Mesothelial cell of epicardium (in vitro differentiated cells): ENCODE data around the gene KCNK4. TPM values are rescaled to one million over a fixed set of nuclear protein-coding genes. Genes with fewer than 3 reads are reported as not detected.

Source experiments
- DNase-seq, 2 experiments: peaks; one replicate each; pipeline ENCODE4 v3.0.0; 2021; ENCODE audit warnings: low spot score in 2 of 2; ENCODE audit not compliant: unreplicated experiment in 2 of 2
- H3K27ac Mint-ChIP-seq: 2 replicates; pipeline ENCODE4 v1.8.0; 2021; ENCODE audit warnings: mixed read lengths
- H3K27me3 Mint-ChIP-seq: 2 replicates; pipeline ENCODE4 v1.8.0; 2021; ENCODE audit warnings: low read depth, mixed read lengths
- H3K36me3 Mint-ChIP-seq: 2 replicates; pipeline ENCODE4 v1.8.0; 2021; ENCODE audit warnings: mixed read lengths
- H3K4me1 Mint-ChIP-seq: 2 replicates; pipeline ENCODE4 v1.8.0; 2021; ENCODE audit warnings: mixed read lengths
- H3K4me3 Mint-ChIP-seq: 2 replicates; pipeline ENCODE4 v1.8.0; 2021; ENCODE audit warnings: mild to moderate bottlenecking, moderate library complexity, mixed read lengths
- H3K9me3 Mint-ChIP-seq: 2 replicates; pipeline ENCODE4 v1.8.0; 2021; ENCODE audit warnings: mixed read lengths
- CTCF ChIP-seq: fragments of 200-600 bp; sonication (generic); IDR thresholded peaks from one replicate; pipeline ENCODE4 v1.5.0; 2021; ENCODE audit warnings: antibody characterized with exemption; ENCODE audit not compliant: unreplicated experiment
- total RNA-seq: library from RNA; stranded (reverse); gene quantifications from 3 replicates; pipeline ENCODE4 v1.2.1, GENCODE V29; 2021

Gene KCNK4
- total RNA-seq, 1 donor from 2014 or later, result 0.58 TPM

- no peaks in the 10 kb centered on the region for H3K27me3 Mint-ChIP-seq
- H3K4me3 Mint-ChIP-seq, result no peak overlapping the region
- peaks cover 22% of the 10 kb centered on the region for H3K36me3 Mint-ChIP-seq
- no peak for TF ChIP-seq CTCF
- H3K27ac Mint-ChIP-seq, result no peak overlapping the region
- no peak for DNase-seq
- no peaks in the 10 kb centered on the region for H3K9me3 Mint-ChIP-seq
- H3K4me1 Mint-ChIP-seq, result peaks cover 21% of the 10 kb centered on the region
These were observed 26.7 kb upstream of the KCNK4 start for GRCh38 chr11:64264371-64264852.

GRCh38 chr11:64265176-64266160 lies 25.6 kb upstream of the KCNK4 start:
- DNase-seq, result no peak
- peaks cover 21% of the 10 kb centered on the region for H3K4me1 Mint-ChIP-seq
- no peaks in the 10 kb centered on the region for H3K9me3 Mint-ChIP-seq
- H3K27ac Mint-ChIP-seq, result no peak overlapping the region
- peaks cover 12% of the 10 kb centered on the region for H3K36me3 Mint-ChIP-seq
- no peaks in the 10 kb centered on the region for H3K27me3 Mint-ChIP-seq
- TF ChIP-seq CTCF, result no peak
- H3K4me3 Mint-ChIP-seq, result no peak overlapping the region

- H3K27me3 Mint-ChIP-seq, result no peaks in the 10 kb centered on the region
- no peak for DNase-seq
- no peak overlapping the region for H3K27ac Mint-ChIP-seq
- H3K4me1 Mint-ChIP-seq, result peaks cover 21% of the 10 kb centered on the region
- TF ChIP-seq CTCF, result no peak
- no peaks in the 10 kb centered on the region for H3K9me3 Mint-ChIP-seq
- peaks cover 12% of the 10 kb centered on the region for H3K36me3 Mint-ChIP-seq
- no peak overlapping the region for H3K4me3 Mint-ChIP-seq
These were observed 24.8 kb upstream of the KCNK4 start for GRCh38 chr11:64266339-64266738.

GRCh38 chr11:64267207-64267945 lies 23.7 kb upstream of the KCNK4 start:
- Mint-ChIP-seq H3K27me3 (no peaks in the 10 kb centered on the region), H3K9me3 (no peaks in the 10 kb centered on the region), H3K36me3 (peaks cover 12% of the 10 kb centered on the region), H3K4me3 (peak overlapping the region; percentile 10), H3K4me1 (peaks cover 25% of the 10 kb centered on the region), H3K27ac (no peak overlapping the region)
- DNase-seq, result no peak
- TF ChIP-seq CTCF, result no peak

GRCh38 chr11:64268025-64268892 lies 22.8 kb upstream of the KCNK4 start:
- Mint-ChIP-seq H3K4me1 (peaks cover 24% of the 10 kb centered on the region), H3K27ac (peak overlapping the region; percentile 94), H3K4me3 (peak overlapping the region; percentile 96), H3K9me3 (no peaks in the 10 kb centered on the region), H3K27me3 (no peaks in the 10 kb centered on the region), H3K36me3 (peaks cover 6% of the 10 kb centered on the region)
- TF ChIP-seq CTCF, result no peak
- DNase-seq, result no peak
